Measurements from ENCODE around the gene IFIT3. TPM values are rescaled to one million over a fixed set of nuclear protein-coding genes. Genes with fewer than 3 reads are reported as not detected.

Gene IFIT3
- total and polyA plus RNA-seq, 5 experiments from 2014 or later, result 0.57 to 3.2 (median 1.0) TPM

- H3K27ac Mint-ChIP-seq, result peak overlapping the region in 1 of 10 donors; percentile 3
- POLR2A ChIA-PET, result interaction anchor here (1.0 to 1.8 kb wide), 2 partner anchors 68 to 107 kb away, joined by 3 to 6 read pairs; partner anchors contain the start of gene IFIT2
- peaks cover 0 to 8% (median 7%) of the 10 kb centered on the region in 5 donors for H3K27me3 Mint-ChIP-seq
- ATAC-seq (peak in 1 of 2 donors; percentile 37), DNase-seq (peak in 3 of 10 donors; percentile 19 to 27 (median 24))
- H3K36me3 Mint-ChIP-seq, result no peaks in the 10 kb centered on the region
- H3K4me3 Mint-ChIP-seq, result peak overlapping the region in 1 of 10 donors; percentile 2
- no peaks in the 10 kb centered on the region for H3K9me3 Mint-ChIP-seq
- peaks cover 0 to 27% (median 5%) of the 10 kb centered on the region in 4 donors for H3K4me1 Mint-ChIP-seq
Measured at GRCh38 chr10:89369156-89370105, 41.6 kb downstream of the IFIT3 start.

GRCh38 chr10:89371079-89371478 lies 43.3 kb downstream of the IFIT3 start:
- H3K27ac Mint-ChIP-seq, result no peak overlapping the region
- ATAC-seq (no peak), DNase-seq (no peak)
- H3K4me1 Mint-ChIP-seq, result peaks cover 0 to 24% (median 5%) of the 10 kb centered on the region in 4 donors
- no peaks in the 10 kb centered on the region for H3K36me3 Mint-ChIP-seq
- peaks cover 0 to 8% (median 7%) of the 10 kb centered on the region in 5 donors for H3K27me3 Mint-ChIP-seq
- H3K9me3 Mint-ChIP-seq, result no peaks in the 10 kb centered on the region
- POLR2A ChIA-PET, result no interaction called here
- H3K4me3 Mint-ChIP-seq, result no peak overlapping the region

GRCh38 chr10:89371987-89372386 lies 44.2 kb downstream of the IFIT3 start:
- H3K27ac Mint-ChIP-seq, result no peak overlapping the region
- H3K36me3 Mint-ChIP-seq, result no peaks in the 10 kb centered on the region
- peaks cover 0 to 10% (median 7%) of the 10 kb centered on the region in 5 donors for H3K27me3 Mint-ChIP-seq
- ATAC-seq (no peak), DNase-seq (no peak)
- POLR2A ChIA-PET, result no interaction called here
- no peaks in the 10 kb centered on the region for H3K9me3 Mint-ChIP-seq
- H3K4me1 Mint-ChIP-seq, result peaks cover 0 to 22% (median 5%) of the 10 kb centered on the region in 4 donors
- no peak overlapping the region for H3K4me3 Mint-ChIP-seq

- H3K27me3 Mint-ChIP-seq, result peaks cover 0 to 10% (median 7%) of the 10 kb centered on the region in 5 donors
- H3K4me1 Mint-ChIP-seq, result peaks cover 0 to 7% (median 4%) of the 10 kb centered on the region in 4 donors
- POLR2A ChIA-PET, result interaction anchor here (0.7 kb wide), 1 partner anchor 170 kb away, joined by 5 read pairs; no protein-coding TSS in a partner anchor
- no peak overlapping the region for H3K4me3 Mint-ChIP-seq
- no peaks in the 10 kb centered on the region for H3K36me3 Mint-ChIP-seq
- no peak for ATAC-seq
- no peak for DNase-seq
- H3K9me3 Mint-ChIP-seq, result no peaks in the 10 kb centered on the region
- H3K27ac Mint-ChIP-seq, result no peak overlapping the region
Measured at GRCh38 chr10:89373916-89374711, 46.3 kb downstream of the IFIT3 start.

- Mint-ChIP-seq H3K27me3 (peaks cover 0 to 10% (median 6%) of the 10 kb centered on the region in 5 donors), H3K4me3 (no peak overlapping the region), H3K4me1 (peaks cover 0 to 2% (median under 1%) of the 10 kb centered on the region in 4 donors), H3K9me3 (no peaks in the 10 kb centered on the region), H3K36me3 (no peaks in the 10 kb centered on the region), H3K27ac (no peak overlapping the region)
- ATAC-seq, result no peak
- no peak for DNase-seq
- POLR2A ChIA-PET, result no interaction called here
Measured at GRCh38 chr10:89374713-89375141, 46.9 kb downstream of the IFIT3 start.

GRCh38 chr10:89377705-89378637 lies 50.2 kb downstream of the IFIT3 start, which contains the start of gene IFIT1B:
IFIT1B (plus strand) TSS chr10:89378056; CDS start chr10:89378136, 80 bp downstream.
- no peaks in the 10 kb centered on the region for H3K36me3 Mint-ChIP-seq
- ATAC-seq, result no peak
- peak within 1 kb of the TSS in 1 of 10 donors; percentile 9 for H3K27ac Mint-ChIP-seq
- H3K4me3 Mint-ChIP-seq, result no peak within 1 kb of the TSS
- H3K9me3 Mint-ChIP-seq, result no peaks in the 10 kb centered on the region
- no peak for DNase-seq
- H3K27me3 Mint-ChIP-seq, result peaks cover 0 to 5% (median 3%) of the 10 kb centered on the region in 5 donors
- H3K4me1 Mint-ChIP-seq, result peaks cover 0 to 5% (median 0%) of the 10 kb centered on the region in 4 donors
- POLR2A ChIA-PET, result no interaction called here

- no peaks in the 10 kb centered on the region for H3K9me3 Mint-ChIP-seq
- peaks cover 0 to 7% (median 0%) of the 10 kb centered on the region in 4 donors for H3K4me1 Mint-ChIP-seq
- H3K27me3 Mint-ChIP-seq, result peaks cover 0 to 4% (median 3%) of the 10 kb centered on the region in 5 donors
- DNase-seq (no peak), ATAC-seq (no peak)
- H3K4me3 Mint-ChIP-seq, result no peak overlapping the region
- H3K27ac Mint-ChIP-seq, result no peak overlapping the region
- POLR2A ChIA-PET, result no interaction called here
- no peaks in the 10 kb centered on the region for H3K36me3 Mint-ChIP-seq
Measured at GRCh38 chr10:89379103-89379502, 51.3 kb downstream of the IFIT3 start.

GRCh38 chr10:89382757-89383156 lies 55.0 kb downstream of the IFIT3 start:
- POLR2A ChIA-PET, result no interaction called here
- no peak for ATAC-seq
- peaks cover 0 to 18% (median 0%) of the 10 kb centered on the region in 4 donors for H3K4me1 Mint-ChIP-seq

GRCh38 chr10:89384474-89385340 lies 56.9 kb downstream of the IFIT3 start:
- Mint-ChIP-seq H3K36me3 (no peaks in the 10 kb centered on the region), H3K9me3 (no peaks in the 10 kb centered on the region), H3K27me3 (peaks cover 0 to 3% (median 0%) of the 10 kb centered on the region in 5 donors), H3K4me3 (no peak overlapping the region), H3K4me1 (peaks cover 0 to 18% (median 0%) of the 10 kb centered on the region in 4 donors), H3K27ac (no peak overlapping the region)
- DNase-seq (no peak), ATAC-seq (no peak)
- POLR2A ChIA-PET, result no interaction called here

More at GRCh38 chr10:89382757-89383156, 55.0 kb downstream of the IFIT3 start:
- no peak for DNase-seq
- H3K4me3 Mint-ChIP-seq, result no peak overlapping the region
- no peaks in the 10 kb centered on the region for H3K9me3 Mint-ChIP-seq
- no peaks in the 10 kb centered on the region for H3K36me3 Mint-ChIP-seq
- no peak overlapping the region for H3K27ac Mint-ChIP-seq
- H3K27me3 Mint-ChIP-seq, result peaks cover 0 to 3% (median 0%) of the 10 kb centered on the region in 5 donors

GRCh38 chr10:89388806-89389205 lies 61.0 kb downstream of the IFIT3 start:
- ATAC-seq (no peak), DNase-seq (no peak)
- Mint-ChIP-seq H3K27me3 (peaks cover 0 to 2% (median 0%) of the 10 kb centered on the region in 5 donors), H3K27ac (peak overlapping the region in 2 of 10 donors; percentile 29 to 50), H3K4me3 (no peak overlapping the region), H3K4me1 (peaks cover 5 to 38% (median 17%) of the 10 kb centered on the region in 4 donors), H3K9me3 (no peaks in the 10 kb centered on the region), H3K36me3 (no peaks in the 10 kb centered on the region)
- POLR2A ChIA-PET, result interaction anchor here (1.4 kb wide), 1 partner anchor 26 kb away, joined by 4 read pairs; the partner anchor contains the start of gene IFIT5

GRCh38 chr10:89389254-89389653 lies 61.5 kb downstream of the IFIT3 start:
- Mint-ChIP-seq H3K27ac (peak overlapping the region in 1 of 10 donors; percentile 34), H3K27me3 (peaks cover 0 to 2% (median 0%) of the 10 kb centered on the region in 5 donors), H3K9me3 (no peaks in the 10 kb centered on the region), H3K36me3 (no peaks in the 10 kb centered on the region), H3K4me3 (no peak overlapping the region), H3K4me1 (peaks cover 5 to 38% (median 20%) of the 10 kb centered on the region in 4 donors)
- peak in 2 of 10 donors; percentile 29 to 30 for DNase-seq
- POLR2A ChIA-PET, result interaction anchor here (1.4 kb wide), 1 partner anchor 25 kb away, joined by 4 read pairs; the partner anchor contains the start of gene IFIT5
- ATAC-seq, result no peak
